Measurements from ENCODE around the gene CACNA1H.
"Not testable (repeated sequence)": the region's sequence is repeated elsewhere in the genome, so short reads cannot be mapped to it uniquely, and the experiment has no call there.

The CACNA1H gene

DNA sequence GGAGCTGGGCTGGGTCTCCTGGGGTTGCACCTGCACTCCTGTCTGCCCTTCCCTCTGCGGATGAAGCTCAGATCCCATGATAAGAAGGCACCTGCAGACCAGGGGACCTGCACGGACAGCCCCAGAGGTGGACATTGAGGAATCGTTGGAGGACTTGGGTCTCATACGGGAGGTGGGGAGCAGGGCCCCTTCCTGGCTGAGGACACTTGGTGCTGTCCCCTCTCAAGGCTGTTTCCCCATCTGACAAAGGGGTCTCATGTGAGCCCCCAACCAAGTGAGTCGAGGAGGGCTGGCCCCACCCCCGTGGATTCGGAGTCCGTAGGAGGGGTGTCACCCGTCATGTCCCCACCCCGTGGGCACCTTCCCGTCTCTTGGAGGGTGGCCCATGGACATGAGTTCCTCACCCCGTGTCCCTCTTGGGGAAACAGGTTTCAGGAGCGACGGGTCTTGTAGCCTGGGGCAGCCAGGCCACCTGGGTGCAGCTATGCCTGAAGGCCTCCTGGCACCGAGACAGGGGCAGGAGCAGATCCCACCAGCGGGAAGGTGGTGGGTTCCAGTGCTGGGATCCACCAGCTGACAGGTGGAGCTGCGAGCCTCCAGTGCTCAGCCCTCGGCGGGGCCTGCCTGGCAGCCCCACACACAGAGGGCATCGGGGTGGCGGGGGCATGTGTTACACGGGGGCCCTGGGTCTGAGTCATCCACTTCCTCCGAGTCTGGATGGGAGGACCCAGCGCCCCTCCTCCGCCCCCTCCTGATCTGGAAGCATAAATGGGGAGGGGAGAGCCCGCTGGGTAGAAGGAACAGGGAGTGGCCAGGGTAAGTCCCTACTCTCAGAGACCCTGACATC is 102.6 kb downstream of the CACNA1H start, which contains the start of gene TPSD1:
TPSD1 (plus strand) TSS at position 794 of the 847 bp plus-strand sequence. CDS start 212 bp downstream, outside the sequence.
- not testable (repeated sequence) for DNase-seq (ENCODE audit: low read depth)

DNA sequence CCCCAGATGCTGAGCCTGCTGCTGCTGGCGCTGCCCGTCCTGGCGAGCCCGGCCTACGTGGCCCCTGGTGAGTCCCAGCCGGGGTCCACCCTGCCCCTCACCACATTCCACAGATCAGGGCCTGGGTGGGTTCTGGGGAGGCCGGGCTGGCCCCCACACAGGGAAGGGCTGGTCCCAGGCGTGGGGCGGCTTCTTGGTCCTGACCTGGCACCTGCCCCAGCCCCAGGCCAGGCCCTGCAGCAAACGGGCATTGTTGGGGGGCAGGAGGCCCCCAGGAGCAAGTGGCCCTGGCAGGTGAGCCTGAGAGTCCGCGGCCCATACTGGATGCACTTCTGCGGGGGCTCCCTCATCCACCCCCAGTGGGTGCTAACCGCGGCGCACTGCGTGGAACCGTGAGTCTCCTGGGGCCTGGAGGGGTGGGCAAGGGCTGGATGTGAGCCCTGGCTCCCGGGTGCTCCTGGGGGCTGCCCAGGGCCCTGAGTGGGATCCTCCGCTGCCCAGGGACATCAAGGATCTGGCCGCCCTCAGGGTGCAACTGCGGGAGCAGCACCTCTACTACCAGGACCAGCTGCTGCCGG is 103.5 kb downstream of the CACNA1H start:
- not testable (repeated sequence) for DNase-seq (ENCODE audit: low read depth)

DNA sequence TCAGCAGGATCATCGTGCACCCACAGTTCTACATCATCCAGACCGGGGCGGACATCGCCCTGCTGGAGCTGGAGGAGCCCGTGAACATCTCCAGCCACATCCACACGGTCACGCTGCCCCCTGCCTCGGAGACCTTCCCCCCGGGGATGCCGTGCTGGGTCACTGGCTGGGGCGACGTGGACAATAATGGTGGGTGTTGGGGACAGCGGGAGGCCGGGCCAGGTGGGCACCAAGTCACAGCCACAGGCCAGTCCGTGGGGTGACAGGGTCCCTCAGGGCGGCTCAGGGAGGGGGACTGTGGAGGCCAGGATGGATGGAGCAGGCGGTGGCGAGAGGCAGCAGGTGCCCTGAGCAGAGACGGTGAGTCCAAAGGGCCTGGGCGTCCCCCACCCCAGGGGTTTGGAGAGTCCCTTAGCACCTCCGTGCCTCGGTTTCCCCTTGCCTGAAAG is 104.0 kb downstream of the CACNA1H start:
- DNase-seq (ENCODE audit: low read depth), result no peak

DNA sequence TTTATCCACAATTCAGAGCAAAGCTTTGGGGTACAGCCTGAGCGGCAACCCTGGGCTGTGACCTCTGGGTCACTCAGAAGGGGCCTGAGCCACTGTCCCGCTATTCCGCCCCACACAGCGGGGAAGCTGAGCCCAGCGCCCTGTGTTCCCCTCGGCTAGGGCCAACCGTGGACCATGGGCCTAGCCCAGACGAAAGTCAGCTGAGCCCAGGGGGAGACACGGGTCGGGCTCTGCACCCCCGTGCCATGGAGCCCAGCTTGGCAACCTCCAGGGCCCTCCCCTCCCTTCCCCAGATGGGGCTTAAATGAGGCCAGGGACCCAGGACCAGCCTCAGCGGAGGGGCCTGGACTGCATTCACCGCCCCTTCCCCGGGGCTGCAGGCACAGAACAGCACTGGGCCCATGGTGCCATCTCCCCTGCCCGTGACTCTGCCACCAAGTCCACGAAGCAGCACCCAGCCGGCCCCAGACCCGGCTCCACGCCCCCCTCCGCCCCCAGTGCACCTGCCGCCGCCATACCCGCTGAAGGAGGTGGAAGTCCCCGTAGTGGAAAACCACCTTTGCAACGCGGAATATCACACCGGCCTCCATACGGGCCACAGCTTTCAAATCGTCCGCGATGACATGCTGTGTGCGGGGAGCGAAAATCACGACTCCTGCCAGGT is 104.8 kb downstream of the CACNA1H start:
- no peak for DNase-seq (ENCODE audit: low read depth)

DNA sequence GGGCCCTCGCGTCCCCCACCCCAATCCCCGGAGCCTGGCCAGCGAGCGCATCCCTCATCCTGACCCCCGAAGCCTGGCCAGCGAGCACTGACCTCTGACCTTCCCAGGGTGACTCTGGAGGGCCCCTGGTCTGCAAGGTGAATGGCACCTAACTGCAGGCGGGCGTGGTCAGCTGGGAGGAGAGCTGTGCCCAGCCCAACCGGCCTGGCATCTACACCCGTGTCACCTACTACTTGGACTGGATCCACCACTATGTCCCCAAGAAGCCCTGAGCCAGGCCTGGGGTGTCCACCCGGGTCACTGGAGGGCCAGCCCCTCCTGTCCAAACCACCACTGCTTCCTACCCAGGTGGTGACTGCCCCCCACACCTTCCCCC is 105.3 kb downstream of the CACNA1H start:
- no peak for DNase-seq (ENCODE audit: low read depth)

DNA sequence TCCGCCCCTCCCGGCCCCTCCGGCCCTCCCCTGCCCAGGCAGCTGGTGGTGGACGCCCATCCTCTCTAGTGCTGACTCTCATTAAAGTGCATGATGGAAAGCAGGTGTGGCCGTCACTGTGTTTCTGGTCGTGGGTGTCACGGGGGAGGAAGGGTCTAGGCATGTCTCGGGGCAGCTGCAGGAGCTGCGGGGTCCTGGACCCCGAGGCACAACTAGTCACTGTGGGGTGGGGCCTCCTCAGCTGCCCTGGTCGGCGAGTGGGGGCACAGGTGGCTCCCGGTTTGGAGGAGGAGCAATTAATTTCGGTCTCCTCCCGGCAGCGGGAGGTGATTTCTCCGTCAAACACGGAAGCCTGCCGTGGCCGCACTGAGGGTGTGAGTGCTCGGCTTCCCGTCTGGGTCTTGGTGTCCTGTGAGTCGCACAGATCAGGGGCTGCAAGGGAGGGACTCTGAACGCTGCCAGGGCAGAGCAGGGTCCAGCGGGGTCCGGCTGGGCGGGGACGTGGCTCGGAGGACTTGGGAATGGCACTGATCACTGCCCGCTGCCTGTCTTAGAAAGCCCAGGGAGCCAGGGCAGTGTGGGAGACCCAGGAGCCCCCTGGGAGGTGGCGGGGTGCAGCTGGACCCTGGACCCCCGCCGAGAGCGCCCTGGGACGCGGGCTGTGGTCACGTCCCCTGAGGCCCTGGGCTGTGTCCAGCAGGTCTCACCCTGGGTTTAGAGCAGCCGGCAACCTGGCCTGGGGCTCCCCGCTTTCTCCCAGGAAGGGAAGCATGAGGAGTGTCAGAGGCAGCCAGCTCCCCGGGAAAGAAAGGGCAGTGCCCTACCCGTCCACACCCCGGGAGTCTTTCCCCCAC is 106.2 kb downstream of the CACNA1H start:
- DNase-seq (ENCODE audit: low read depth), result no peak

DNA sequence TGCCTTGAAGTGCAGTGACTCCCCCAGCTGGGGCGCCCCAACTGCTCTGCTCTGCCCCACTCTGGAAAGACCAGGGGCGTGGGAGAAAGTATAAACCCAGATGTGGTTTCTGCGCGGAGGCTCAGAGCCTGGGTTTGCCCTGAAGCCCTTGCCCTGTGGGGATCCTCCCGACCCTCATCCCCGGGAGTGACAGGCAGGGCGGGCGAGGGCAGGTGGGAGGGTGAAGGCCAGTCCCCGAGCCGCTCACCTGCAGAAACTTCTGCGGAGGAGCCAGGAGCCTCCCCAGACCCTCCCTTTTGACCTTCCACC is 106.8 kb downstream of the CACNA1H start:
- DNase-seq (ENCODE audit: low read depth), result no peak

DNA sequence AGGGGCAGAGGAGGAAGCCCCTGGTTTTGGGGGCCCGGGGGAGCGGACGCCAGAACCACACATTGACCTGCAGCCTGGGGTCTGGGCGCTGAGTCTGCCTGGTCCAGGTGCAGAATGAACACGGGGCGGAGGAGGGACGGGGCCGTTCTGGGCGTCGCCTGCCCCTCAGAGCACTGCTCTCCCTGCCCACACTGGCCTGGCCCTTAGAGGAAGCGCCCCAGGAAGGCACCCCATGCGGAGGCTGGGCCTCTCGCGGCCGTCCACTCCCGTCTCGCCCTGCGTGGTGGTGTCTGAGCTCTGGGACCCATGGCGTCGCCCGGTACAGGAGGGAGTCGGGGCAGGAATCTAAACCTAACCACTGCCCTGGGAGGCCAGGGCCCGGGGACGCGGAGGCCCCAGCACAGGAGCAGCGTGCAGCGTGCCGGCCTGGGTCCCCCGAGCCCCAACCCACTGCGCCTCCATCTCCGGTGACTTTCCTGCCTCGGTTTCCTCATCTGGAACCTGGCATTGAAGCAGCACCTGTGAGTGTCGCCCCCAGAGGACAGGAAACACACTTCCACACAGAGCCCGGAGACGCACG is 107.3 kb downstream of the CACNA1H start:
- no peak for DNase-seq (ENCODE audit: low read depth)

DNA sequence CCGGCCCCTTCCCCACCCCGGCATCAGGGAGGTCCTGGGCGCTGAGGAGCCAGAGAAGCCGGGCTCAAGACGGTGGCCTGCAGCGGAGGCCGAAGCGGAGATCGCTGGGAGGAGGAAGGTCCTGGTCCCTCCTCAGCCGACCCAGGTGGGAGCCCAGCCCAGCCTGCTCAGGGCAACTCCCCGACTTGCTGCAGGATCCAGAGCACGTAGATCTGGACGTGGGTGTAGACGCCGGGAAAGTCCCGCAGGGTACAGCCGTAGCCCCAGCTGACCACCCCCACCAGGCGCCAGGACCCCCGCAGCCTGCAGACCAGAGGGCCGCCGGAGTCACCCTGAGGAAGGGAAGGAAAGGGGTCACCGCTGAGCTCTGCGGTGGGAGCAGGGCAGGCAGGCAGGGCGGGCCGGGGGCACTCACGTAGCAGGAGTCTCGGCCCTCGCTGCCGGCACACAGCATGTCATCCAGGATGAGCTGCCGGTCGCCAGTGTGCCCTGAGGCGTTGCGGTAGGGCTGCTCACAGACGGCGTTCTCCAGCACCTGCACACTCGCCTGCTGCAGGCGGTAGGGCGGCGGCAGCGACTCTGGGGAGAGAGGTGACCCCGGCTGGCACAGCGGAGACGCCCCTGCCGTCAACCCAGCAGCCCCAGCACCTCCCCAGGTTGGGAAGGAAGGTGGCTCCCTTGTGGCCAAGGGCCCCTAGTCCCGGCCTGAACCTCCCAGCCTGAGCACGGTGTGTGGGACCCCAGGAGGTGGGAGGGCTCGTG is 108.4 kb downstream of the CACNA1H start:
- DNase-seq (ENCODE audit: low read depth), result no peak

DNA sequence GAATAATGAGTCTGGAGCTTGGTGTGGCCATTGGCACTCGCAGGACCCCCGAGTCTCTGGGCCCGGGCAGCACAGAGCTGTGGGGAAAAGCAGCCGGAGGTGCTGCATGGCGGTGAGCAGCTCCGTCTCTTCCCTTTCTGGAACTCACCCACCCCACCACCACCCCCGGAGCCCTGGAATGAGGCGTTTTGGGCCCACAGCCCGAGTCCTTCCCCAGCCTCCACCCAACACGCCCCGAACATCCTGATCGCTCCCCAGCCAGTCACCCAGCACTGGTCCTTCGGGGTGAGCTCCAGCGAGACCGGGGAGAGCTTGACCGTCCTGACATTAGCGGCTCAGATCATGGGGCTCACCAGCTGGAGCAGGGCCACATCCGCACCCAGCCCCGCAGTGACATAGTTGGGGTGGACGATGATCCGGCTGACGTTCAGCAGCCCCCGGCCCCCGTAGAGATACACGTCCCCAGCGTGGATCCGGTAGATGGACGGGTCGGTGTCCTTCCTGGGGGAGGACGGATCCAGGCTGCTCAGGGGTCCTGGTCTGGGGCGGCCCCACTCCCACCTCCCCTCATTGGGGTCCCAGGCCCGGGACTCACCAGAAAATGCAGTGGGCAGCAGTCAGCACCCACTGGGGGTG is 109.4 kb downstream of the CACNA1H start:
- DNase-seq (ENCODE audit: low read depth), result no peak

DNA sequence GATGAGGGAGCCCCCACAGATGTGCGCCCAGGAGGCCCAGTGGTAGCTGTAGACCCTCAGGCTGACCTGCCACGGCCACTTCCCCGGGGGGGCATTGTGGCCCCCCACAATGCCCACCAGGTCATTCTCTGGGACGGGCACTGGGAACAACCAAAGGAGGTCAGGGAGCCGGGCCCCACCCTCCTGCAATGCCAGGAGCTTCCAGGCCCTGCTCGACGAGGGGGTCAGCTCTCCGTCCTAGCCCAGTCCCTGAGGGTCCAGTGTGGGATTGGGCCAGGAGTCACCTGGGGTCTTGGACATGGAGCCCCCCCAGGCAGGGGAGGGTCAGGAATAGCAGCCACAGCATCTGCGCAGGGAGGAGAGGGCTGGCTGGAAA is 109.9 kb downstream of the CACNA1H start:
- DNase-seq (ENCODE audit: low read depth), result no peak

DNA sequence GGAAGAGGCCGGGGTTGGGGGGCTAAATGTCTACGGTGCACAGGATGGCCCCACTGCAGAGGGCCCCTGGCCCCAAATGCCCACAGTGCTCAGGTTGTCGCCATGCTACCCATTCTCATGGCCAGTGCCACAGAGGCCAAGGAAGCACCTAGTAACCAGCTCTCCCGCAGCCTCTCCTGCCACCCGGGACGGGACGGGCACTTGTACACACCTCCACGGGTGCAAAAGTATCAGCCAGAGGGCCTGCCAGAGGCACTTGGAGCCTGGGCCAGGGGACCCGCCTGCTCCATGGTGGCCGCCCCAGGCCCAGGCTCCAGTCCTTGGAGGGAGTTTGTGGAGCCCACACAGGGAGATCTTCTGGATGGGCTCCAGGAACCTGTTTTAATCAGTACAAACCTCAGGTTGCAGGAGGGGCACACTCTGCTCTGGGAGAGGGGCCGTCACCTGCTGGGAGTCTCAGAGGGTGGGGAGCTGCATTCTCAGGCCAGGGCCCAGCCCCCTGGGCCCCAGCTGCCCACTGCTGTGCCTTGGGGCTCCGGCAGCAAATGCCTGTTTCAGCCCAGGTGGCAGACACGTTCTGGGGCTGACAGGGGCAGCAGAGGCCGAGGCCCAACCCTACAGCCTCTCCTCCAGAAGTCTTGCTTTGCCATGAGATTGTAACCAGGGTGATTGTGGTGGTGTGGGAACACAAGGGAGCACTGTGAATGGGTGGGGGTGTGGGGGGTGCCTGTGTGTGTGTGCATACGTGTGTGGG is 110.9 kb downstream of the CACNA1H start:
- no peak for DNase-seq (ENCODE audit: low read depth)

DNA sequence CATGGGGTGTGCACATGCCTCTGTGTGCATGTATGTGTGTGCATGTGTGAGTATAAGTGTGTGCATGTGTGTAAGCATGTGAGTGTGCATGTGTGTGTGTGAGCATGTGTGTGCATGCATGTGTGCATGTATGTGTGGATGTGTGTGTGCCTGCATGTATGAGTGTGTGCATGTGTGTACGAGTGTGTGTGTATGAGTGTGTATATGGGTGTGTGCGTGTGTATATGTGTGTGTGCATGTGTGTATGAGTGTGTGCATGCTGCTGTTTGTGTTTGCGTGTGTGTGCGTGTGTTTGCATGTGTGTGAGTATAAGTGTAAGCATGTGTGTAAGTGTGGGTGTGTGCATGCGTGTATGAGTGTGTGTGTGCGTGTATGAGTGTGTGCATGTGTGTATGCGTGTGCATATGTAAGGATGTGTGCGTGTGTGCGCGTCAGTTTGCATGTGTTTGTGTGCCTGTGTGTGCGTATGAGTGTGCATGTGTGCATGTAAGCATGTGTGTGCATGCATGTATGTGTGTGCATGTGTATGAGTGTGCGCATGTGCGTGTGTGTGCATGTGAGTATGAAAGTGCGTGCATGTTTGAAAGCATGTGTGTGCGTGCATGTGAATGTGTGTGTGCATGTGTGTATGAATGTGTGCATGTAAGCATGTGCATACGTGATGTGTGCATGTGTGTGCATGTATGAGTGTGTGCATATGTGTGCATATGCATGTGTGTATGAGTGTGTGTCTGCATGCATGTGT is 111.6 kb downstream of the CACNA1H start:
- no peak for DNase-seq (ENCODE audit: low read depth)

DNA sequence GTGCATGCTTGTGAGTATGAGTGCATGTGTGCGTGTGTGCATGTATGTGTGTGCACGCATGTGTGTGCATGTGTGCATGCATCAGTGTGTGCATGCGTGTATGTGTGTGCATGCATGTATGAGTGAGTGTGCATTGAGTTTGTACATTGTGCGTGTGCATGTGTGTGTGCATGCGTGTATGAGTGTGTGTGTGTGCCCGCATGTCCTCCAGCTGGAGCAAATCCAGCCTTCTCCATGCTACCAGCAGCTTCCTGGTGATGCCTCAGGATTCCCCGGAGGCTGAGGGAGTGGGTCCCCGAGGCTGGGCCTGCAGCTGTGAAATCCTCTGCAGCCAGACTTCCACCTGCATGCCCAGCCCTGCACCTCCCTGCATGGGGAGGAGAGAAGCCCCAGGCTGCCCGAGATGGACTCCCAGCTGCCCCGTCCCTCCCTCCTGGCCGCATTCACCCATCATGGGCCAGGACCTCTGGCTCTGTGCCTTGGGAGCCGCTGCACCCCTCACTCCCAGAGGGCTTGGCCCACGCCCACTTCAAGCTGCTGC is 112.3 kb downstream of the CACNA1H start:
- no peak for DNase-seq (ENCODE audit: low read depth)

DNA sequence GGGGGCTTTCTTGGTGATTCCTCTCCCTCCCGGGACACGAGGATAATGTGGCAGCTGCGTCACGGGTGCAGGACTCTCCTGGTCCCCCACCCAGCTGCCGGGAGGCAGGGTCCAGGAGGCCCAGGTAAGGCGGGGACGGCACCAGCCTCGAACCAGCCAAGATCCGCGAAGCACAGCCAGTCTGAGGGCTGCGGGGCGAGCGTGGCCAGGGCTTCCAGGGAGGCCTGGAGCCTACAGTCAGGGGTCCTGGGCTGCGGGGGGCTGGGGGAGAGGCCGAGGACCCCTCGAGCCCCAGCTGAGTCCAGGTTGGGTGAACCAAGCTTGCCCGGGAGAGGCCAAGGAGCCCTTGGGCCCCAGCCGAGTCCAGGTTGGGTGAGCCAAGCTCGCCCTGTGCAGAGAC is 112.9 kb downstream of the CACNA1H start:
- DNase-seq (ENCODE audit: low read depth), result no peak

DNA sequence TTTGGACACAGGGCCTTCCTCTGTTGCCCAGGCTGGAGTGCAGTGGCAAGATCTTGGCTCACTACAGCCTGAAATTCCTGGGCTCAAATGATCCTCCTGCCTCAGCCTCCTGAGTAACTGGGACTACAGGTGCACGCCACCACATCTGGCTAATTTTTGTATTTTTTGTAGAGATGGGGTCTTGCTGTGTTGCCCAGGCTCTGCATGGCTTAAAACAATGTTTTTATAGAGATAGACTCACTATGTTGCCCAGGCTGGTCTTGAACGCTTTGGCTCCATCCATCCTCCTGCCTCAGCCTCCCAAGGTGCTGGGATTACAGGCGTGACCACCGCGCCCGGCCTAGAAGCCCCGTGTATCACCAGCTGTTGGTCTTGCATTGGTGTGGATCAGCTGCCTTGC is 116.5 kb downstream of the CACNA1H start:
- not testable (repeated sequence) for DNase-seq (ENCODE audit: low read depth)

DNA sequence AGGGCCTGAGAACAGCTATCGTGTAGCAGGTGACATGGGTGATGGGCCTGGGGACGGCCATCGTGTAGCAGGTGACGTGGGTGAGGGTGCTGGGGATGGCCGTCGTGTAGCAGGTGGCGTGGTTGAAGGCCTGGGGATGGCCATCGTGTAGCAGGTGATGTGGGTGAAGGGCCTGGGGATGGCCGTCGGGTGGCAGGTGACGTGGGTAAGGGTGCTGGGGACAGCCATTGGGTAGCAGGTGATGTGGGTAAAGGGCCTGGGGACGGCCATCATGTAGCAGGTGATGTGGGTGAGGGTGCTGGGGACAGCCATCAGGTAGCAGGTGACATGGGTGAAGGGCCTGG is 118.4 kb downstream of the CACNA1H start:
- no peak for DNase-seq (ENCODE audit: low read depth)
